CD4-positive, alpha-beta T cell treated with Interleukin-17A for 4 hours (primary cell): Measurements from ENCODE around the gene AHRR.
"Not testable (repeated sequence)": the region's sequence is repeated elsewhere in the genome, so short reads cannot be mapped to it uniquely, and the experiment has no call there.

Source experiments
- DNase-seq: peaks from one replicate; pipeline ENCODE4 v3.0.0-alpha.2; 2020; ENCODE audit warnings: mixed read lengths

AHRR gene

GRCh38 chr5:368183-369084 is 46.9 kb downstream of the AHRR start:
- no peak for DNase-seq

- DNase-seq: peak; percentile 31
Measured at GRCh38 chr5:369151-369868, 47.8 kb downstream of the AHRR start.

DNA sequence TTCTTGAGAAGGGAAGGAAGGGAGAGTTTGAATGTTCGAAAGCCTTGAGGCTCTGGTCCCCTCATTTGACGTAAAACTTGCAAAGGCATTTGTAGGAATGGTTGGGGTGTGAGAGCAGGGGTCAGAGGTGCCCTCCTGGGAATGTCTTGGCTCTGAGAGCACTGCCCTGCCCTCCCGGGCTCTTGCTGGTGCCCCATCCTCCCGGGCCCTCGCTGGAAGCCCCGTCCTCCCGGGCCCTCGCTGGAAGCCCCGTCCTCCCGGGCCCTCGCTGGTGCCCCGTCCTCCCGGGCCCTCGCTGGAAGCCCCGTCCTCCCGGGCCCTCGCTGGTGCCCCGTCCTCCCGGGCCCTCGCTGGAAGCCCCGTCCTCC is 48.3 kb downstream of the AHRR start:
- not testable (repeated sequence) for DNase-seq

DNA sequence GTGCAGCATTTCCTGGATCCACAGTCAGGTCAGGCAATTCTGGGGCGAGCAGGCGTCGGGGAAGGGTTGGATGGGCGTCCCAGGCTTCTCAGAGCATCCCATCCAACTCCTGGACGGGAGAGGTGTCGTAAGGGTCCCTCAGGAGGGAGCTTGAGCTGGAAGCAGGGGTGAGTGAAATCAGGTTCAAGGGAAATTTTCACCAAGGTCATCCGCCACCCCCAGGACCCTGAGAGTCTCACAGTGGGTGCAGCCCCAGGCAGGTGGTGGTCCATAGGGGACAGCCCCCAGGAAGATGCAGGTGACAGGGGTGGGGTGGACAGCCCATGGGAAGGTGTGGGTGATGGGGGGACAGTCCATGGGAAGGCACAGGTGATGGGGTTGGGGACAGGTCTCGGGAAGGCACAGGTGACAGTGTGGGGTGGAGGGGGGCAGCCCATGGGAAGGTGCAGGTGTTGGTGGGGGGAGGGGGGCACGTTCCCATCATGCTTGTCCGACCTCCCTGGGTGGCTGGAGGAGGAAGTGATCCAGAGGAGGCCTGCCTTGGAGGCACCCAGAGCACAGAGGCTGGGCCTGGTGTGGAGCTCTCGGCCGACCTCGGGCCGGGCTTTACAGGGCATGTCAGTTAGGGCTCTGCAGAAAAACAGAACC is 48.9 kb downstream of the AHRR start:
- DNase-seq: no peak

DNA sequence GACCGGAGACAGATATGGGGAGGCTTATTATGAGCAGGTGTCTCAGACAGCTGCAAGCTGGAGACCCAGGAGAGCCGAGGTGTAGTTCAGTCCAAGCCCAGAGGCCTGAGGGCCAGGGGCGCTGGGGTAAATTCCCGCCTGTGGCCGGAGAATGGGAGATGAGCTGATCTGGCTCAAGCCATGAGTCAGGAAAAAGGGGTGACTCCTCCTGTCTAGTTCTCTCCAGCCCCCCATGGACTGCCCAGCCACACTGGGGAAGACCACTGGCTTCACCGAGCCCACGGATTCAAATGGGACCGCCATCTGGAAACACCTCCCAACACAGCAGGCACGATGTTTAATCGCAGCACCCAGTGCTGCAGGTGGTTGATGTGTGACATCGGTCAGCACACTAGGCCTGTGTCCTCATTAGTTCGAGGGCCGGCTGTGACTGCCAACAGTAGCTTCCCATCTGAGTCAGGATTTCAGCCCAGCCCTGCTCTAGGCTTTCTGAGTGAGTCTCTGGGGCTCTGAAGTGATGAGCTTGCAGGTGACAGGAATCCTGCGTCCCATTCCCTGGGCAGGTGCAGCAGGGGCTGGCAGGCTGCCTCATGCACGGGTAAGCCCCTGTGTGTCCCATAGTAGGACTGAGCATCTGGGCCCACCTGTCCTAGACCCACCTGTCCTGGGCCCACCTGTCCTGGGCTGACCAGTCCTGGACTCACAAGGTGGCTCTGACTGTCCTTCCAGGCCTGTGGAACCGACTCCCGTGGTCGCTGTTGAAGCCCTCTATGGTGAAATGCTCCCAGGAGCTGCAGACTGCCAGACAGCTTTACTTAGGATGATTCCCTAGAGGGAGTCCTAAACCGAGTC is 49.7 kb downstream of the AHRR start:
- DNase-seq: no peak

DNA sequence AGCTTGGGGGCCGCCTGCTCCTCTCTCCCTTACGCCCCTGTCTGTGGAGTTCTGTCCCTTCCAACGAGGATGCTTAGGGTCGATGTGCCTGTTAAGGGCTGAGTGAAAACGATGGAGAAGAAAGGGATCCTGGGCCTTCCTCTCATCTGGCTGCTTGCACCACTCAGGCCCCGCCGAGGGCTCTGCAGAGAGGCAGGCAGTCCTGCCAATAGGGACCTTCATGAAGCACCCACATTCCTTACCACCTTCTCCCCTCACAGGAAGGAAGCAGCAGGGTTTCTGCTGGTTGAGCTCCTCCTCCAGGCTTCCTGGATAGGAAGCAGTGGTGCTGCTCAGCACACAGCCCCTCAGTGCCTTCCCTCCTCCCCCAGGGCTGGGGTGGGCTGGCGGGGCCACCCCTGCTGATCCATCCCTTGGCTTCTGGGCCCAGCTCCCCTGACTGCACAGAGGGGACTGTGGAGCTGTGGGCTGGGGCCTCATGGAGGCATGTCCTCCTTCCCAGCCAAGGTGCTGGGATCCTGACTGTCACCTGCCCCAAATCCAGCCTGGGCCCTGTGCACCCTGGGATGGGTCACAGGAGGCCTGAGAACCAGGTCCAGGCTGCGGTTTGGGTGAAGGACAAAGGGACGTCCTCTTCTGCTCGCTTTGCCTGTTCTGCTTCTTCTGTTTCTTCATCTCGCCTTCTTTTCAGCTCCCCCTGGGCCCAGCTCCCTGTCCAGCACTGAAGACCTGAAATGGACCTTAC is 50.5 kb downstream of the AHRR start:
- DNase-seq: no peak

GRCh38 chr5:372556-372995 is 51.1 kb downstream of the AHRR start:
- DNase-seq: no peak

DNA sequence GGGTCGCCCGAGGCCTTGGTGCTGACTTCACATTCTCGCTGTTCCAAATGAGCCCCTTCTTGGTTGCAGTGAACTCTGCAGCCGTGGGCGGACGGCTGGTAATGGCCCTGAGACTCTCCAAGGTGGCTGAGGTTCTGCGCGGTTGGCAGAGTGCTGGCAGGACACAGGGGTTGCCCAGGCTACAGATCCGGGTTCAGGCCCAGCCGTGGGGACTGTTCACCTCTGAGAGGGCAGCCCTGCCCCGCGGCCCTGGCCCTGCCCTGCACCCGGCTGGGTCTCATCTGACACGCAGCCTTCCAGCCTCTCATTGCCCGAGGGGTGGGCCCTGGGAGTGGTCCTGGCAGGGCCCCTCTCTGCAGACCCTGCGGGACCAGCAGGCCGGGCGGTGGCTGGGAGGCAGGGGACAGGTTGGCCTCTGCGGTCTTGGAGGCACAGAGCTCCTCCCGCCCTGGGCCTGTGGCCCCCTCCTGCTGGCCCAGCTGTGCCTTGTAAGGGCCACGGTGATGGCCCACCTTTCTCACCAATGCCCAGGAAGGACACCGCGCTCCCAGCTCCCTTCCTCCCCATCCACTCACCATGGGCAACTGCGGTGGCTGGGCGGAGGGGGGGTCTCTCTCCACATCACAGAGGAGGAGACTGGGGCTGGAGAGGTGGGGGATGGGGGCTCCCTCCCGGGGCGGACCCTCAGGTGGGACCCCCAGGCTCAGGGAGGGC is 51.6 kb downstream of the AHRR start:
- DNase-seq: no peak

- DNase-seq: peak; percentile 77
Measured at GRCh38 chr5:373710-374602, 52.4 kb downstream of the AHRR start.

- DNase-seq: no peak
Measured at GRCh38 chr5:374631-375335, 53.3 kb downstream of the AHRR start.

GRCh38 chr5:375336-375920 is 53.9 kb downstream of the AHRR start:
- DNase-seq: no peak

GRCh38 chr5:375921-376798 is 54.6 kb downstream of the AHRR start:
- DNase-seq: no peak

GRCh38 chr5:376799-377325 is 55.3 kb downstream of the AHRR start:
- no peak for DNase-seq

DNA sequence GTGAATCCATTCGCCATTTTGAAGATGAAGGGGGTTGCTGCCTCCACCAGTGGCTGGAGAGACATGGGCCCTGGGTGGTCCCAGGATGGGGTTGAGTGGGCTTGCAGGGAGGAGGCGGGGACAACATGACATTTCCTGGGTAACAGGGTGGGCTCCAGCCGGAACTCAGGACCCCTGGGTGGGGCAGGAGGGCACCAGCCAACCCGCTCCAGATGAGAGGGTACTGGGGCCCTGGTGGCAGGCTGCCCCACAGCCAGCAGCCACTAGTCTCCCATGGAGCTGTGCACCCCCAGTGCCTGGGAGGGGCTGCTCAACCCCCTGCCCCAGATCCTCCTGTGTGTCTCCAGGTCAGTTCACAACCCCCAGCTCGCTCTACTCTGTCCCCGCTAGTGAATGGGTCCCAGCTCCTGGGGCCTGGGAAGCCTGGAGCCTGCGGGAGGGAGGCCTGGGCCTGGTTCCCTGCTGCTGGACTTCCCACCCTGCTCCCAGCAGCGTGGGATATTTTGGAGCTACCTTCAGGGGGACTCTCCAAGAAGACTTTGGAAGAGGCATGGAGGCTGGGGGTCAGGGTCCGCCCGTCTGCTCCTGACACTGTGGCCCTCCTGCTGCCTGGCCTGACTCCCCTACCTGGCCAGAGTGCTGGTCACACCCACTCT is 55.9 kb downstream of the AHRR start:
- DNase-seq: no peak

DNA sequence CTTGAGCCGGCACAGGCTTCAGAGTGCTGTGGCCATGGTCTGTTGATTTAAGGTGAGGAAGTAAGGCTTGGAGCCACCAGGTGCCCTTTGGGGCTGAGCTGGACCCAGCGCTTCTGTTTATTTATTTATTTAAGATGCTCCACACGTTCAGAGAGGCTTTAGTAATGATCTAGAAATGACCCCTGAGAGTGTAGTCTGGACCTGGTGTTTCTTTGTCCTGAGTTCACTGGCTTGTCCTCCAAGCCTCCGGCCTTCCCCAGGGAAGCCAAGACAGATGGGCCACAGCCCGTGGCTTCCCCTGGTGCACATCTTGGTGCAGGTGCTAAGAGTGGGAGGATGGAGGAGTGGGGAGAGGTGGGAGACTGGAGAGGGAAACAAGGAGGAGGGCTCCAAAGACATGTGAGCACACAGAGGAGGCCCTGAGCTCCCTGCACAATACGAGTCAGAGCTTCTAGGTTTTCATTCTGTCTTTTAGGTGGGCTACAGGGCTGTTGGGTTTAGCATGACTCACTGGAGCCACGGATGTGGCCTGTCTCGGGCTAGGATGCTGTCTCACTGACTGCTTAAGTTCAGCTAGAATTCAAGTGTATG is 56.9 kb downstream of the AHRR start:
- DNase-seq: peak; percentile 36

DNA sequence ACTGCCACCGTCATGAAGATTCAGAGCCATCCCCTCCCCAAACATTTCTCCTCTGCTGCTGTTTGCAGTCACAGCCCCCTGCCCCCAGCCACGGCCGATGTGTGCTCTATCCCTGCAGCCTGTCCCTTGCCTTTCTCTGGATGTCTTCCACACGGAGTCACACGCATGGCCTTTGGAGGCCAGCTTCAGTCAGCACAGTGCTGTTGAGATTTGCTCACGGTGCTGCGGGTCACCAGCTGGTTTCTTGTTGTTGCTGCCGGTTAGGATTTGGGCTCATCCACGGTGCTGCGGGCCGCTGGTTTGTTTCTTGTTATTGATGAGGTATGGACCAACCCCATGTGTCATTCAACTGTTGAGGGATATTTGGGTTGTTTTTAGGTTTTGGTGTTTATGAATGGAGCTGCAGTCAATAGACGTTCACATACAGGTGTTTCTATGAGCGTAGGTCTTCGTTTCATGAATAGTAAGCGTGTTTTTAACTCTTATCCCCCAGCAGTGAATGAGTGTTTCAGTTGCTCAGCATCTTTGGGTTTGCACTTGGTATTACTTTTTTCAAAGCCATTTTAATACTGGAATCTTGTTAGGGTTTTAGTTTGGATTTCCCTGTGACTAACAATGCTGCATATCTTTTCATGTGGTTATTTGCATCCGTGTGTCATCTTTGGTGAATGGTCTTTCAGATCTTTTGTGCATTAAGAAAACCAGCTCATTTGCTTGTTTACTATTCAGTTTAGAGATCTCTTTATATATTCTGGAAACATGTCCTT is 57.6 kb downstream of the AHRR start:
- DNase-seq: no peak
